Measurements from ENCODE around the gene DNAH3. TPM values are rescaled to one million over a fixed set of nuclear protein-coding genes. Genes with fewer than 3 reads are reported as not detected.
"Not testable (repeated sequence)": the region's sequence is repeated elsewhere in the genome, so short reads cannot be mapped to it uniquely, and the experiment has no call there.

DNAH3 gene
- total RNA-seq, 5 donors from 2014 or later (not counting 1 experiment from before 2014, with no cell fraction given), result not detected

DNA sequence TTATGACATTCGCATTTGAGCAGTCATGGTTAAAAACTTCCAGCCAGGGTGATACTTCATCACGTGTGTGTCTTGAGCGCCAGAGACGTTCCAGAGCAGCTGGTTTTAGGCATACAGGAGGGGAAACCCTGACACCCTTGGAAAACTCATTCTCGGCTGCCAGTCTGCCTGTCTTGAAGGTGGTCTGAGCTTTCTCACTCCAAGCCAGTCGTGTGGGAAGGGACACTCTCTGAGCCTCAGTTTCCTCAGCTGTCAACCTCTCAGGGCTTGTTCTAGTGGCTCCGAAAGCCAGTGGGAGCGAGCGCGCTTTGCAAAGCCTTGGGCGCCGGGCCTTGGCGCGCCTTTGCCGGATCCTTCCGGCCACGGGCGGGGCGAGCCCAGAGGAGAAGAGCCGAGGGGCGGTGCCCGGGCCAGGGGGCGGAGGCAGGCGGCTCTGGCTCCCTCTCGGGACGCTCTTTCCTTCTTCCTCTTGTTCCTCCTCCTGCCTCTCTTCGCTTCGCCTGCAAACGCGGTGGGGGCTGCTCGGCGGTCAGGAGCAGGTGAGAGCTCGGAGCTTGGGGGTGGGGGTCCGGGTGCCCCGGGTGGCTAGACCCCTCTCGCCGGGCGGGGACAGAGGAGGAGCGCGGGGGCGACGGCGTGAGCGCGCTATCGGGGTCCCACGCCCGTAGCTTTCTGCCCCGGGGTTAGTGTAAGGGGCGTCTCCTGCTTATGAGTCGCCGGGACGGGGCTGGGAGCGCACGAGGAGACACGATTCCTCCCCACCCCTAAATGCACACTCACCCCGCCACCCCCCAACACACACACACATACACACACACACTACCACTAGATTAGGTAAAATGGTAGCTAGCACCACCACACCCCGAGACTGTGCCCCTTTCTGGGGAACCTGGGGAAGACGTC is 7.8 kb upstream of the DNAH3 start, which contains the start of gene LDAF1:
Gene LDAF1, plus strand, starts transcription at position 467 of the 903 bp plus-strand sequence. CDS start 2,509 bp downstream, outside the sequence.
- peak; percentile 51 to 84 (median 72) for DNase-seq
- peak within 1 kb of the TSS; percentile 63 to 86 for H3K27ac Mint-ChIP-seq
- no peaks in the 10 kb centered on the region for H3K9me3 ChIP-seq
- ATAC-seq (replicated peaks in 1 of 4), result peak; percentile 99
- peak within 1 kb of the TSS; percentile 65 to 84 for H3K4me3 ChIP-seq (ENCODE audit: control insufficient read depth in 1 of 2, extremely low read depth in 1 of 2, low read length in 1 of 2)
- no peaks in the 10 kb centered on the region for H3K27me3 ChIP-seq (replicated peaks in 1 of 2; ENCODE audit: control insufficient read depth in 2 of 2, extremely low read depth in 1 of 2, insufficient read depth in 2 of 2, low read length in 1 of 2)
- peaks cover 5 to 20% of the 10 kb centered on the region in 2 experiments for H3K4me1 ChIP-seq (ENCODE audit: control insufficient read depth in 1 of 2, extremely low read depth in 1 of 2, insufficient read depth in 2 of 2, low read length in 2 of 2)
- ChIA-PET POLR2A (no interaction called here), CTCF (interaction anchor here (0.6 to 0.7 kb wide), 3 partner anchors 27 to 131 kb away, joined by 3 to 5 read pairs (median 5); no protein-coding TSS in a partner anchor)
- peaks cover 29 to 41% (median 29%) of the 10 kb centered on the region in 3 donors for H3K4me1 Mint-ChIP-seq
- H3K27ac ChIP-seq (ENCODE audit: low read length), result peak within 1 kb of the TSS; percentile 16
- peak within 1 kb of the TSS; percentile 88 to 93 (median 92) for H3K4me3 Mint-ChIP-seq
- 2% methylated on average over 32 of the region's 59 CpGs for WGBS (ENCODE audit: insufficient coverage)
- H3K27me3 Mint-ChIP-seq, result no peaks in the 10 kb centered on the region
- H3K9me3 Mint-ChIP-seq, result no peaks in the 10 kb centered on the region
- peaks cover 16% of the 10 kb centered on the region for H3K36me3 Mint-ChIP-seq
- H3K36me3 ChIP-seq (ENCODE audit: control insufficient read depth in 2 of 2, extremely low read depth in 1 of 2, insufficient read depth in 1 of 2, low read length in 1 of 2), result peaks cover 4% of the 10 kb centered on the region in 2 donors

DNA sequence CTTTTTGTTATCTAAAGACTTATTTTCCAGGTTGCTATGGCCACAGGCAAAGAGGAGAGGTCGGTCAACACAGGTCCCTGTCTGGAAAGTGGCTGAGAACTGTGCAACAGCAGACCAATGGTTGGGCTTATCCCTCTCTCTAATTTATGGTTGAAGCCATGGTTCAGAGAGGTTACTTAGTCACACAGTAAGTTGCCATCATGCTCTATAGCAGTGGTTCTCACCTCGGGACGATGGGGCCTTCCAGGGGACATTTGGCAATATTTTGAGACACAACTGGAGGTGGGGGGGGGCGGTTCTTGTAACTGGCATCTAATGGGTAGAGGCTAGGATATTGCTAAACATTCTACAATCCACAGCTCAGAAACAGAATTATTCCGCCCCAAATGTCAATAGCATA is 7.0 kb upstream of the DNAH3 start:
- Histone ChIP-seq H3K27me3 (replicated peaks in 1 of 2; ENCODE audit: control insufficient read depth in 2 of 2, extremely low read depth in 1 of 2, insufficient read depth in 2 of 2, low read length in 1 of 2) (no peaks in the 10 kb centered on the region), H3K4me3 (ENCODE audit: control insufficient read depth in 1 of 2, extremely low read depth in 1 of 2, low read length in 1 of 2) (peak overlapping the region in 1 of 2 donors; percentile 65), H3K9me3 (no peaks in the 10 kb centered on the region), H3K36me3 (ENCODE audit: control insufficient read depth in 2 of 2, extremely low read depth in 1 of 2, insufficient read depth in 1 of 2, low read length in 1 of 2) (no peaks in the 10 kb centered on the region), H3K27ac (ENCODE audit: low read length) (peak overlapping the region; percentile 16), H3K4me1 (ENCODE audit: control insufficient read depth in 1 of 2, extremely low read depth in 1 of 2, insufficient read depth in 2 of 2, low read length in 2 of 2) (peaks cover 5 to 20% of the 10 kb centered on the region in 2 experiments)
- Mint-ChIP-seq H3K27me3 (no peaks in the 10 kb centered on the region), H3K4me1 (peaks cover 29 to 38% (median 29%) of the 10 kb centered on the region in 3 donors), H3K4me3 (peak overlapping the region; percentile 88 to 93 (median 92)), H3K36me3 (peaks cover 11% of the 10 kb centered on the region), H3K9me3 (no peaks in the 10 kb centered on the region), H3K27ac (peak overlapping the region in 1 of 2 donors; percentile 86)
- CTCF ChIA-PET, result interaction anchor here in 1 of 2 donors (0.7 kb wide), 1 partner anchor 89 kb away, joined by 7 read pairs; no protein-coding TSS in a partner anchor
- ATAC-seq (replicated peaks in 1 of 4), result no peak
- 40% methylated on average over 1 of the region's 5 CpGs for WGBS (ENCODE audit: insufficient coverage)
- POLR2A ChIA-PET, result no interaction called here
- DNase-seq, result no peak

DNA sequence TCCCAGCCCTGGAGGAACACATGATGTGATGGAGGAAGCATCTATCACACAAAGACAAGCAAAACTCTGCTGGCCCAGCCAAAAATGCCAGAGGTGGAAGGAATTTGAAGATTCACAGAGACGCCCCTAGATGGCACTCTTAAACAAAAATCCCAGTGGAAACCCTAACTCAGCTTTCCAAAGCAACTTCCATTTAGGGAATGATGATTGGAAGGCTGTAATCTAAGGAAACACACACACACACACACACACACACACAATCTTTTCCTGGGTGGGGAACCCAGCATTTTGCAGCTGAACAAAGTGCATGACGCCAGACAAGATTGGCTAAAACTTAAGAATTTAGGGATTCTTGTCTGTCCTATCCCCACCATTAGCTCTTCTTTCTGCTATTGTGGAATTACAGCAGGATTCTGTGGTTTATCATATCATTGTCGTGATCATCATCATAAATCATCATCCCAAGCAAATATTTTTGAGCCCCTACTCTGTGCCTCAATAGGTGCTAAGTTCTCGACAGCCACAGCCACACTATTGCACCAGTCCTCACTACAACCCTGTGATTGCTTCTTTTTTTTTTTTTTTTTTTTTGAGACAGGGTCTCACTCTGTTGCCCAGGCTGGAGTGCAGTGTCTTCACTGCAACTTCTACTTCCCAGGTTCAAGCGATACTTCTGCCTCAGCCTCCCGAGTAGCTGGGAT is 6.3 kb upstream of the DNAH3 start:
- Mint-ChIP-seq H3K4me1 (peaks cover 29 to 38% (median 29%) of the 10 kb centered on the region in 3 donors), H3K27me3 (no peaks in the 10 kb centered on the region), H3K4me3 (peak overlapping the region in 2 of 3 donors; percentile 9 to 93), H3K36me3 (peaks cover 11% of the 10 kb centered on the region), H3K9me3 (no peaks in the 10 kb centered on the region), H3K27ac (peak overlapping the region in 1 of 2 donors; percentile 48)
- ATAC-seq (replicated peaks in 1 of 4) (no peak), DNase-seq (peak in 1 of 35 experiments; percentile 28)
- Histone ChIP-seq H3K4me3 (ENCODE audit: control insufficient read depth in 1 of 2, extremely low read depth in 1 of 2, low read length in 1 of 2) (no peak overlapping the region), H3K27ac (ENCODE audit: low read length) (no peak overlapping the region), H3K9me3 (no peaks in the 10 kb centered on the region), H3K27me3 (replicated peaks in 1 of 2; ENCODE audit: control insufficient read depth in 2 of 2, extremely low read depth in 1 of 2, insufficient read depth in 2 of 2, low read length in 1 of 2) (peaks cover 0 to 1% of the 10 kb centered on the region in 2 experiments), H3K4me1 (ENCODE audit: control insufficient read depth in 1 of 2, extremely low read depth in 1 of 2, insufficient read depth in 2 of 2, low read length in 2 of 2) (peaks cover 5 to 20% of the 10 kb centered on the region in 2 experiments), H3K36me3 (ENCODE audit: control insufficient read depth in 2 of 2, extremely low read depth in 1 of 2, insufficient read depth in 1 of 2, low read length in 1 of 2) (no peaks in the 10 kb centered on the region)
- 100% methylated on average over 1 of the region's 6 CpGs for WGBS (ENCODE audit: insufficient coverage)
- ChIA-PET CTCF (interaction anchor here (0.6 to 0.8 kb wide), 3 partner anchors 88 to 1084 kb away, joined by 3 to 7 read pairs (median 4); no protein-coding TSS in a partner anchor), POLR2A (no interaction called here)

DNA sequence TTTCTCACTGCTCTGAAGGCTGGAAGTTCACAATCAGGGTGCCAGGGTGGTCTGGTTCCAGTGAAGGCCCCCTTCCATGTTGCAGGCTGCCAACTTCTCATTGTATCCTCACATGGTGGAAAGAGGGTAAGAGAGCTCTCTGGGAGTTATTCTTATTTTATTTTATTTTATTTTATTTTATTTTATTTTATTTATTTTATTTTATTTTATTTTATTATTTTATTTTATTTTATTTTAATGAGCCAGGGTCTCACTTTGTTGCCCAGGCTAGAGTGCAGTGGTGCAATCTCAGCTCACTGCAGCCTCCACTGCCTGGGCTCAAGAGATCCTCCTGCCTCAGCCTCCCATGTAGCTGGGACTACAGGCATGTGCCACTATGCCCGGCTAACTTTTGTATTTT is 5.4 kb upstream of the DNAH3 start:
- H3K36me3 ChIP-seq (ENCODE audit: control insufficient read depth in 2 of 2, extremely low read depth in 1 of 2, insufficient read depth in 1 of 2, low read length in 1 of 2); ATAC-seq (replicated peaks in 1 of 4); H3K9me3 Mint-ChIP-seq; H3K27ac Mint-ChIP-seq; H3K27ac ChIP-seq (ENCODE audit: low read length); H3K4me3 ChIP-seq (ENCODE audit: control insufficient read depth in 1 of 2, extremely low read depth in 1 of 2, low read length in 1 of 2); DNase-seq; H3K27me3 ChIP-seq (replicated peaks in 1 of 2; ENCODE audit: control insufficient read depth in 2 of 2, extremely low read depth in 1 of 2, insufficient read depth in 2 of 2, low read length in 1 of 2); POLR2A ChIA-PET; CTCF ChIA-PET; H3K4me3 Mint-ChIP-seq; H3K36me3 Mint-ChIP-seq; H3K9me3 ChIP-seq; H3K27me3 Mint-ChIP-seq: not testable (repeated sequence)
- H3K4me1 Mint-ChIP-seq, result peaks cover 25 to 34% (median 29%) of the 10 kb centered on the region in 3 donors
- H3K4me1 ChIP-seq (ENCODE audit: control insufficient read depth in 1 of 2, extremely low read depth in 1 of 2, insufficient read depth in 2 of 2, low read length in 2 of 2), result peaks cover 5 to 20% of the 10 kb centered on the region in 2 experiments
- no CpG with 5 or more reads among the region's 1 CpG for WGBS (ENCODE audit: insufficient coverage)

DNA sequence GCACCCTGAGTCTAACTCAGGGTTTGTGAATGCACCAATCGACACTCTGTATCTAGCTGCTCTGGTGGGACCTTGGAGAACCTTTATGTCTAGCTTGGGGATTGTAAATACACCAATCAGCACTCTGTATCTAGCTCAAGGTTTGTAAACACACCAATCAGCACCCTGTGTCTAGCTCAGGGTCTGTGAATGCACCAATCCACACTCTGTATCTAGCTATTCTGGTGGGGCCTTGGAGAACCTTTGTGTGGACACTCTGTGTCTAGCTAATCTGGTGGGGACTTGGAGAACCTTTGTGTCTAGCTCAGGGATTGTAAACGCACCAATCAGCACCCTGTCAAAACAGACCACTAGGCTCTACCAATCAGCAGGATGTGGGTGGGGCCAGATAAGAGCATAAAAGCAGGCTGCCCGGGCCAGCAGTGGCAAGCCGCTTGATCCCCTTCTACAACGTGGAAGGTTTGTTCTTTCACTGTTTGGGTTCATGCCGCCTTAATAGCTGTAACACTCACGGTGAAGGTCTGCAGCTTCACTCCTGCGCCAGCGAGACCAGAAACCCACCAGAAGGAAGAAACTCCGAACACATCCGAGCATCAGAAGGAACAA is 2.6 kb upstream of the DNAH3 start:
- H3K9me3 Mint-ChIP-seq; POLR2A ChIA-PET; H3K4me3 Mint-ChIP-seq; H3K27ac Mint-ChIP-seq; H3K4me1 ChIP-seq (ENCODE audit: control insufficient read depth in 1 of 2, extremely low read depth in 1 of 2, insufficient read depth in 2 of 2, low read length in 2 of 2); H3K9me3 ChIP-seq; H3K27ac ChIP-seq (ENCODE audit: low read length); H3K4me3 ChIP-seq (ENCODE audit: control insufficient read depth in 1 of 2, extremely low read depth in 1 of 2, low read length in 1 of 2); CTCF ChIA-PET; H3K36me3 Mint-ChIP-seq; DNase-seq; H3K36me3 ChIP-seq (ENCODE audit: control insufficient read depth in 2 of 2, extremely low read depth in 1 of 2, insufficient read depth in 1 of 2, low read length in 1 of 2); ATAC-seq (replicated peaks in 1 of 4): not testable (repeated sequence)
- Mint-ChIP-seq H3K27me3 (peaks cover 15 to 20% of the 10 kb centered on the region in 2 donors), H3K4me1 (peaks cover 9 to 14% (median 10%) of the 10 kb centered on the region in 3 donors)
- WGBS (ENCODE audit: insufficient coverage), result 93% methylated on average over 9 of the region's 11 CpGs
- H3K27me3 ChIP-seq (replicated peaks in 1 of 2; ENCODE audit: control insufficient read depth in 2 of 2, extremely low read depth in 1 of 2, insufficient read depth in 2 of 2, low read length in 1 of 2), result peaks cover 0 to 13% of the 10 kb centered on the region in 2 experiments
